Fibroblast of lung (primary cell): ENCODE measurements around the gene TMEM240.

Experiments used
- CTCF ChIP-seq, 2 donors: IDR thresholded peaks in 1 of 2; conservative IDR thresholded peaks in 1 of 2; 1 replicate in 1 of 2; 2 replicates in 1 of 2; pipeline ENCODE4 v1.5.1; 2011 to 2012; ENCODE audit warnings: low read length in 2 of 2, control low read depth in 1 of 2, inconsistent platforms in 1 of 2, low read depth in 1 of 2, mild to moderate bottlenecking in 1 of 2
- EZH2 ChIP-seq: IDR thresholded peaks from 2 replicates; pipeline ENCODE4 v1.5.1; 2012; ENCODE audit warnings: low read length, control low read depth, mild to moderate bottlenecking; ENCODE audit errors: missing control alignments

- TF ChIP-seq CTCF (conservative IDR thresholded peaks at IDR 0.05 in 1 of 2, IDR thresholded peaks at IDR 0.05 in 1 of 2; ENCODE audit: low read depth in 1 of 2, low read length in 2 of 2) = no peak
- no peak for TF ChIP-seq EZH2
Observed at GRCh38 chr1:1556505-1556904, 16.1 kb upstream of the TMEM240 start.
